Activated T-cell treated with anti-CD3 and anti-CD28 coated beads for 1 hour (primary cell): Measurements from ENCODE around the gene FREM1.

Experiments used
- DNase-seq: peaks from one replicate; pipeline ENCODE4 v3.0.0-alpha.2; 2020; ENCODE audit warnings: low read depth

Gene FREM1

DNA sequence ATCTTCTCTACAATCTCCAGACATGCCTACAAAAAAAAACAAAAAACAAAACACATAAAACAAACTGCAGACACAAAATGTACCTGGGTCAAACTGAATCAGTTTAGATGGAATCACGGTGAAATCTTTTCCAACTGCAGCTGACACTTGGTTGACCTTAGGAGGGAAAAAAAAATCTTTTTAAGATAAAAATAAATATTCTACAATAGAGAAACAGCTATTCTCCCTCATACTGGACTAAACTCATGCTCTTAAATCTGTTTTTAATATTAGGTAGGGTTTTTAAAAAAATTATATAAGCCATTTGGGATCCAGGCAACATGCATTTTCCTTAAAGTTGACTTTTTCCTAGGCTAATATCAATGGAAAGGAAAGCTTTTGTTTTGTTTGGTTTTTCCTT lies 153.9 kb downstream of the FREM1 start:
- DNase-seq, result no peak

DNA sequence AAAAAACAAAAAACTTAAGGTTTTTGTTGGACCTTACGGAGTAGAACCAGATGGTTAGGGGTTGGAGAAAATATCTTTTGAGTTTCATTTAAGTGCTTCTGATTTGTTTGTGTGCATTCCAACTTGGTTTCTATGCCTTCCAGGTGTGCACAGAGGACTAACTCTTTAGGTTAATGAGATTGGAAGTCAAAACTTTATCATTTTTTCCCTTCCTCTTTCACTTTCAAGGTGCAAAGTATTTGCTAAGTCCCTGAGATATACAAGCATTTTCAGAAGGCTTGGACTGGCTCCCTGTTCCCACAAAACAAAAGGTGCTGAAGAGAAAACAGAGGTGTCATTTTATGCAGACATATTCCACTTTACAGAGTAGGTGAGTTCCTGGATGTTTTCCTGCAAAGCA lies 157.4 kb downstream of the FREM1 start:
- no peak for DNase-seq

- DNase-seq, result no peak
Observed at GRCh38 chr9:14752271-14752670, 158.0 kb downstream of the FREM1 start.

DNA sequence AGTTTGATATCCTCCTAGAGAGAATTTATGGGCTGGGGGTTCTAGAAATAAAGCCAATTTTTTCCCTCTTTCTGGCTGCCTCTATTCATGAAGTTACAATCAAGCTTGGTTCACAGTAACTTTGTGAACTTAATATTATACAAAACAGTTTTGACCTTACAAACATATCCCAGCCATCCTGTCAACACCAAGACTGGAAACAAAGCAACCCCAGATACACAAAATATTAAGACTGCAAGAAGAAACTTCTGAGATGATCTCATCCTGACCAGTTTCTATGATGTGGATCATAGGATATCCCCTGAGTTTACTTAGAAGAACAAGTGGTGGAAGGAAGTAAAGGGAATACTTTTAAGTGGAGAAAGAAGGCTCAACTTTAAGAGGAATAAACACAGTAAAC lies 159.4 kb downstream of the FREM1 start:
- no peak for DNase-seq

DNA sequence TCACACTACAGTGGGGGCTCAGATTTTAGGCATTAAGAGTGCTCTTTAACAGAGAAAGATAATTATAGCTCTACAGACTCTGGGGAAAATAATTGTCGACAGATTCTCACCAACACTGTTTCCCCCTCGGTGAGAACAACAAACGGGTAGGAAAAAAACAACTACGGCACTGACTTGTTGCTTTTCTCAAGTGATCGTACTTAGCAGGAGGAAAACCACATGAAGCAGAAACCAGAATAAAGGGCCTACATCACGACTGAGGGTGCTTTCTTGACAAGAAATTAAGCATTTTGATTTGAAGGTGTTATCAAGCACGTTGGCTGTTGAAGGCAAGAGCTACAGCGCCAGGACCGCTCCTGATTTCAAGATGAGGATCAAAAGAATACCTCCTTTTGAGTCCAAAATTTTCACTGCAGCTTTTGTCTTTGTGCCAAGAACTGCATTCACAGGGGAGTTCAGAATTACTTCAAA lies 160.5 kb downstream of the FREM1 start:
- no peak for DNase-seq

DNA sequence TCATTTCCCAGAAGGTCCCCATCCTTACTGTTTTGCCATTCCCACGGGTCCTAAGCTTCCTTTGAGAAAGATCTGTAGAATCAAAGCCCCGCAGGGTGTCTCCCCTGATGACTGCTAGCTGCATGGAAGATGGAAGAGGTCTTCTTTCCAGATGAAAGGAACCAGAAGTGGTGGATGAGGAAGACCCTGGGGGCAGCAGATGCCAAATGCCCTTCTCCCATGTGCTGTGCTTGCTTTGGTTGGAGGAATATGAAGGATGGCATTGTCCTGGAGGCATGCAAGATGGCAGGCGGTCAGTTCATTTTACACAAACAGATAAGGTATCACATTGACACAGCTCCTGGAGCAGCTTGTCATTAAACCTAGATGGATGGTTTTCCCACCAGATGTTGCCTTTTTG lies 161.9 kb downstream of the FREM1 start:
- no peak for DNase-seq

GRCh38 chr9:14747111-14747510 lies 163.1 kb downstream of the FREM1 start:
- DNase-seq, result no peak

- no peak for DNase-seq
Observed at GRCh38 chr9:14746626-14747025, 163.6 kb downstream of the FREM1 start.

DNA sequence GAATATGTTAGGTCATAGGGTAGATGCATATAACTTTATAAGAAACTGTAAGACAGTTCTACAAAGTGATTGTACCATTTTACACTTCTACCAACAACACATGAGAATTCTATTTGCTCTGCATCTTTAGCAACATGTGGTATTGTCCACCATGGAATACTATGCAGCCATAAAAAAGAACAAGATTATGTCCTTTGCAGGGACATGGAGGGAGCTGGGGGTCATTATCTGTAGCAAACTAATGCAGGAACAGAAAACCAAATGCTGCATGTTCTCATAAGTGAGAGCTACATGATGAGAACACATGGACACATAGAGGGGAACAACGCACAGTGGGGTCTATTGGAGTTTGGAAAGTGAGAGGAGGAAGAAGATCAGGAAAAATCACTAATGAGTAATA lies 165.5 kb downstream of the FREM1 start:
- no peak for DNase-seq

- DNase-seq, result no peak
Observed at GRCh38 chr9:14741369-14741768, 168.9 kb downstream of the FREM1 start.

- no peak for DNase-seq
Observed at GRCh38 chr9:14733133-14733532, 177.1 kb downstream of the FREM1 start.

GRCh38 chr9:14731294-14731981 lies 178.8 kb downstream of the FREM1 start:
- no peak for DNase-seq

DNA sequence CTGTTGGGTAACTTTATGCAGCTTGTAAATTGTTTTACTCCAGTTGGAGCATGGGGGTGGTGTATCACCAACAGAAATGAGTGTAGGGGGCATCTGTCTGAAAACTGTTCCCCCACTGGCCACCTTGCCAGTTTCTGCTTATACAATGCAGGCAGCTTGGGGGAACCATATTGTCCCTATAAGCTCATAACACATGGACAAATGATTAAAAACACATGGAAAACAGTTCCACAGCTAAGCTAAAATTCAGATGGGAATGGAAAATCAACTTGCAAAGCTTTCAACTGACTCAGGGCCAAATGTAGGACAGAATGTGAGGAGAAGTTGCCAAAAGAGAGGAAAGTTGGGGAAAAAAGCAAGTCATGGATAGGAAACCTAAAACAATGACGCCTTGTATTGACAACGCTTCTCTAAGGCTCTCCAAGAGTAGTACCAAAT lies 179.7 kb downstream of the FREM1 start:
- DNase-seq, result no peak

DNA sequence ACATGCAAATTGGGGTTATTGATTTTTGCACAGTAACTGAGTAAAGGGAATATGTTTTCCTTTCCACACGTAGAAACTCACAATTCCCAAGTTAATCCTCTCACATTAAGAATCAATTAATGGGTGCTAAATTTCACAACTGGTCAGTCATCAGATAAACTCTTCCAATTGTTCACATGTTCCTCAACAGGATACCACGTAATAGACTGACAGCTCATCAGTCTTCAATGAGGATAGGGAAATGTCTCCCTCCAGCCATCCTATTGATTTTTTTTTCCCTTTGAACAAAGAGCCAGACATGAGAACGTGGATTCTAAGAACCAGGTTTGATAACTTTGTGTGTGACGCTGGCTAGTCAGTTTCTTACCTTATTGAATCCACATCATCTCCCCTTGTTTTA lies 186.9 kb downstream of the FREM1 start:
- DNase-seq, result no peak

DNA sequence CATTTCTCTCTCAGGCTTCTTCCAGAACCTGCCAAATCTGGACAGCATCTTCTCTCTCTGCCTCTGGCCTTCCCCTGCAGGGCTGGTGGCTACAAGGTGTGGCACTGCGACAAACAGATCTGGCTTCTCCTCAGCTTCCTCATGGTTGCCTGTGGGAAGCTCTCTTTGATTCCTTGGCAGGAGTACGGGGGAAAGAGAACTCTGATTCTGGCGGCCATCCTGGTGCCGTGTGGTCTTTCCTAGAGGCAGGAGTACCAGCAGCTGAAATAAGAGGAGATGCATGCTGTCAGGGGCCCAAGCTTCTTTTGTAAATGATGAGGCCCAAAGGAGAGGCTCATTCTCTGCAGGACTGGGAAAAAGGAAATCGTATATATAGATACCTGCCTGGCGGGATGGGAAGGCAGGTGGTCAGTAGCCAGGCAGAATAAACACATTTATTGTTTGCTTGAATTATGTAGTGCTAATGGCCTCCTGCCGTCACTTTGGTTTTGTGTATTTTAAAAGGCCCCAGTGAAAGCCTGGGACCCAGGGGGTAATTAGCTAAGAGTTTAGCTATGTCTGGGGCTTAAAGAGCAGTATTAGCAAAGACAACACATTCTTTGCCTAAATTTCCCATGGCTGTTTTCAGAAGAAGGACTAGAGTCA lies 187.7 kb downstream of the FREM1 start, which contains the start of gene CER1:
CER1 (minus strand) TSS at position 343 of the 645 bp plus-strand sequence; CDS start at position 282, 61 bp downstream.
- DNase-seq, result no peak

DNA sequence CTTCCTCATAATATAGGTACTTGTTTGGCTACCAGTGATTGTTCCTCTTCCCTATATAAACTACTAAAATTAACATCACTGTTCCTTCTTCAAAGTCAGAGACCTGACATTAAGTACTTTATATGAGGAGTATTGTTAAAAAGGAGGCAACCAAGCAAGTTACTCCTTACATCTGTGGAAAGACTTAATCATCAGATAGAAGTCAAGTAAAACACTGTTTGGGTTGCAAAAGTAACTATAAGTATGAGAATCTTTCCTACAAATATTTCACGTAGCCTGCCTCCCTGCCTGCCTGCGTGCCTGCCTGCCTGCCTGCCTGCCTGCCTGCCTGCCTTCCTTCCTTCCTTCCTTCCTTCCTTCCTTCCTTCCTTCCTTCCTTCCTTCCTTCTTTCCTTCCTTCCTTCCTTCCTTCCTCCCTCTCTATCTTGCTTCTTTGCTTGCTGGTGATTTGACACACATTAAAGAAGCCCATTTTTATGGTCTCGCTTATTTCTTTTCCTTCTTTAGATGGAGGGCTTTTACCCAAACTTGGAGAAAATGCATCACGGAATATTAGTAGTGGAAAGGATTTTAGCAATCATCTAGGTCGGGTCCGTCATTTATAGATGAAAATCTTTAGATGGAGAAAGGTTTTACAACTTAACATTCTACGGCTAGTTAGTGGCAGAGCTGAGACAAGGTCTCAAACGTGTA lies 190.9 kb downstream of the FREM1 start:
- no peak for DNase-seq

DNA sequence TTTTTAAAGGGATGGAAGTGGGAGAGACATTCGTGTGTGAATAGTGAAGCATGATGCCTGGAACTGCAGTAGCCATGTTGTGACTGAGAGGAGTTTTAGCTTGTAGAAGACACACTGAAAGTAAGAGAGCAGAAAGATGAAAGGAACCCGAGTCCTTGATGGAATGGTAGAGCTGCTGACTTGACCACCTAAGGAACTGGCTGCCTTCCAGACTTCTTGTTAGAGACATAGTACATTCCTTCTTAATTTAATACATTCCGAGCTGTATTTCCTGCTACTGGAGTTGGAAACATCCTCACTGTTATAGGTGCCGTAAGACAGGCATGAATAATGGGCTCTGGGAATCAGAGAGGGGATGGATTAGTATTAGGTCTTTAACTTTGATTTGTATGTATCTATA lies 195.1 kb downstream of the FREM1 start:
- DNase-seq, result no peak

- no peak for DNase-seq
Observed at GRCh38 chr9:14713187-14713767, 197.0 kb downstream of the FREM1 start.

DNA sequence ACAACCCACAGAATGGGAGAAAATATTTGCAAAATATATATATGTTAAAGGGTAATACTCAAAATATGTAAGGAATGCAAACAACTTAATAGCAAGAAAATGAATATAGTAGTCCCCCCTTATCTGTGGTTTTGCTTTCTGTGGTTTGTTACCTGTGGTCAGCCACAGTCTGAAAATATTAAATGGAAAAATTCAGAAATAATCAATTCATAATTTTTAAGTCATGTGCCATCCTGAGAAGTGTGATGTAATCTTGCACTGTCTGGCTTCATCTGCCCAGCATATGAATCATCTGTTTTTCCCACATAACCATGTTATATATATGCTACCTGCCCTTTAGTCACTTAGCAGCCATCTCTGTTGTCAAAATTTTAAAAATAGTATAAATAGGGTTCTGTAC lies 199.4 kb downstream of the FREM1 start:
- DNase-seq, result no peak

GRCh38 chr9:14706530-14707140 lies 203.6 kb downstream of the FREM1 start:
- DNase-seq, result no peak

DNA sequence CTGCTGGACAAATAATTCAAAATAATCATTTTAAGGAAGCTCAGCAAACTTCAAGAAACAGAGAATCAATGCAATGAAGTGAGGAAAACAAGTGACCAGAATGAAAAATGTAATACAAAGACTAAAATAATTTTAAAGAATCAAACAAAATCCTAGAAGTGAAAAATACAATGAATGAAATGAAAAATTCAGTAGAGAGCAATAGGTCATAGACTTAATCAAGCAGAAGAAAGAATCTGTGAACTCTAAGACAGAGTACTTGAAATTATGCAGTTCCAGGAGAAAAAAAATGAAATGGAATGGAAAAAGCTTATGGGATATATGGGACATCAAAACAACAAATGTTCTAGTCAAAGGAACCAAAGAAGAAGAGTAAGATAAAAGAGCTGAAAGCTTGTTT lies 205.1 kb downstream of the FREM1 start:
- no peak for DNase-seq

- DNase-seq, result no peak
Observed at GRCh38 chr9:14704281-14704680, 205.9 kb downstream of the FREM1 start.
